Brain microvascular endothelial cell (primary cell): ENCODE results near the gene CDKN2A.

Source experiments
- DNase-seq: peaks from one replicate; pipeline ENCODE4 v3.0.0-alpha.2; 2020
- H3K27ac ChIP-seq: fragments of 250-450 bp; sonication (Bioruptor Pico); 2 replicates; pipeline ENCODE4 v1.5.1; 2020; ENCODE audit warnings: mild to moderate bottlenecking, moderate library complexity
- H3K27me3 ChIP-seq: fragments of 250-450 bp; sonication (Bioruptor Pico); replicated peaks from 2 replicates; pipeline ENCODE4 v1.5.1; 2020; ENCODE audit warnings: mild to moderate bottlenecking
- H3K36me3 ChIP-seq: fragments of 250-450 bp; sonication (Bioruptor Pico); replicated peaks from 2 replicates; pipeline ENCODE4 v1.5.1; 2020; ENCODE audit warnings: mild to moderate bottlenecking
- H3K4me3 ChIP-seq: 2 replicates; pipeline ENCODE4 v1.5.1; 2011; ENCODE audit warnings: low read depth, mild to moderate bottlenecking, control low read depth, low read length, moderate library complexity
- CTCF ChIP-seq: IDR thresholded peaks from 2 replicates; pipeline ENCODE4 v1.5.1; 2011; ENCODE audit warnings: low read depth, mild to moderate bottlenecking, moderate library complexity, low read length, control low read depth, inconsistent platforms; ENCODE audit errors: missing control alignments
- in situ Hi-C: cut with HindIII; loops from 2 replicates; pipeline ENCODE4 v1.10.0; 2017; ENCODE audit warnings: low sequenced_read_pairs, low pct_ligation_motif_present

Gene CDKN2A

GRCh38 chr9:21931428-21931827, 62.8 kb downstream of the CDKN2A start:
- in situ Hi-C loops = no loop called here
- Histone ChIP-seq H3K27ac (no peak overlapping the region), H3K27me3 (no peaks in the 10 kb centered on the region), H3K4me3 (no peak overlapping the region), H3K36me3 (no peaks in the 10 kb centered on the region)
- TF ChIP-seq CTCF = no peak
- no peak for DNase-seq

GRCh38 chr9:21927752-21928151, 66.4 kb downstream of the CDKN2A start:
- no peak for DNase-seq
- Histone ChIP-seq H3K4me3 (no peak overlapping the region), H3K36me3 (no peaks in the 10 kb centered on the region), H3K27ac (no peak overlapping the region), H3K27me3 (no peaks in the 10 kb centered on the region)
- TF ChIP-seq CTCF = no peak
- in situ Hi-C loops = no loop called here

GRCh38 chr9:21923694-21924093, 70.5 kb downstream of the CDKN2A start:
- Histone ChIP-seq H3K4me3 (no peak overlapping the region), H3K27ac (no peak overlapping the region), H3K36me3 (no peaks in the 10 kb centered on the region), H3K27me3 (no peaks in the 10 kb centered on the region)
- DNase-seq = no peak
- no peak for TF ChIP-seq CTCF
- in situ Hi-C loops = no loop called here

- in situ Hi-C loops = no loop called here
- no peak for TF ChIP-seq CTCF
- no peaks in the 10 kb centered on the region for H3K27me3 ChIP-seq
- no peaks in the 10 kb centered on the region for H3K36me3 ChIP-seq
- H3K4me3 ChIP-seq = no peak overlapping the region
- no peak overlapping the region for H3K27ac ChIP-seq
- DNase-seq = peak; percentile 57
Observed at GRCh38 chr9:21919377-21920362, 74.5 kb downstream of the CDKN2A start.
